ENCODE results near the gene DHRS12.
A peak's percentile ranks its signal among the peaks of the same experiment; 100 is the strongest.

DHRS12 gene

GRCh38 chr13:51764184-51765141 is 39.5 kb downstream of the DHRS12 start:
- TF ChIP-seq, protein P1, sequence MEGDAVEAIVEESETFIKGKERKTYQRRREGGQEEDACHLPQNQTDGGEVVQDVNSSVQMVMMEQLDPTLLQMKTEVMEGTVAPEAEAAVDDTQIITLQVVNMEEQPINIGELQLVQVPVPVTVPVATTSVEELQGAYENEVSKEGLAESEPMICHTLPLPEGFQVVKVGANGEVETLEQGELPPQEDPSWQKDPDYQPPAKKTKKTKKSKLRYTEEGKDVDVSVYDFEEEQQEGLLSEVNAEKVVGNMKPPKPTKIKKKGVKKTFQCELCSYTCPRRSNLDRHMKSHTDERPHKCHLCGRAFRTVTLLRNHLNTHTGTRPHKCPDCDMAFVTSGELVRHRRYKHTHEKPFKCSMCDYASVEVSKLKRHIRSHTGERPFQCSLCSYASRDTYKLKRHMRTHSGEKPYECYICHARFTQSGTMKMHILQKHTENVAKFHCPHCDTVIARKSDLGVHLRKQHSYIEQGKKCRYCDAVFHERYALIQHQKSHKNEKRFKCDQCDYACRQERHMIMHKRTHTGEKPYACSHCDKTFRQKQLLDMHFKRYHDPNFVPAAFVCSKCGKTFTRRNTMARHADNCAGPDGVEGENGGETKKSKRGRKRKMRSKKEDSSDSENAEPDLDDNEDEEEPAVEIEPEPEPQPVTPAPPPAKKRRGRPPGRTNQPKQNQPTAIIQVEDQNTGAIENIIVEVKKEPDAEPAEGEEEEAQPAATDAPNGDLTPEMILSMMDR (IDR thresholded peaks at IDR 0.05; ENCODE audit: unreplicated experiment in 3 of 3), result no peak
- Mint-ChIP-seq H3K27me3 (ENCODE audit: low read depth) (peaks cover 3% of the 10 kb centered on the region), H3K27ac (peak overlapping the region; percentile 61 to 89 (median 62)), H3K36me3 (ENCODE audit: low read depth) (peaks cover 38% of the 10 kb centered on the region), H3K4me1 (peaks cover 36% of the 10 kb centered on the region), H3K4me3 (no peak overlapping the region), H3K9me3 (no peaks in the 10 kb centered on the region)

DNA sequence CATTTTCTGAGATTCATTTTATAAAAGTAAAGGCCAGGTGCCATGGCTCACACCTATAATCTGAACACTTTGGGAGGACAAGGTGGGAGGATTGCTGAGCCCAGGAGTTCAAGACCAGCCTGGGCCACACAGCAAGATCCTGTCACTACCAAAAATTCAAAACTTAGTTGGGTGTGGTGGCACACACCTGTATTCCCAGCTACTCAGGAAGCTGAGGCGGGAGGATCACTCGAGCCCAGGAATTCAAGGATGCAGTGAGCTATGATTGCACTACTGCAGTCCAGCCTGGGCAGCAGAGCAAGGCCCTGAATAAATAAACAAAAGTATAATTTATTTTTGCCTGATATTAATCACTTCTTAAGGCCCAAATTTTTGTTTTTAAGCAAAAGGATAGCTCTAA is 40.5 kb downstream of the DHRS12 start:
- Mint-ChIP-seq H3K27ac (peak overlapping the region in 2 of 3 experiments; percentile 32 to 60), H3K36me3 (ENCODE audit: low read depth) (peaks cover 43% of the 10 kb centered on the region), H3K9me3 (no peaks in the 10 kb centered on the region), H3K27me3 (ENCODE audit: low read depth) (peaks cover 3% of the 10 kb centered on the region), H3K4me1 (peaks cover 36% of the 10 kb centered on the region), H3K4me3 (no peak overlapping the region)
- TF ChIP-seq, protein P1 (IDR thresholded peaks at IDR 0.05; ENCODE audit: unreplicated experiment in 3 of 3), result no peak

GRCh38 chr13:51761643-51762350 is 42.2 kb downstream of the DHRS12 start:
- H3K27me3 Mint-ChIP-seq (ENCODE audit: low read depth), result peaks cover 3% of the 10 kb centered on the region
- peak overlapping the region; percentile 30 to 60 (median 38) for H3K27ac Mint-ChIP-seq
- H3K36me3 Mint-ChIP-seq (ENCODE audit: low read depth), result peaks cover 53% of the 10 kb centered on the region
- no peaks in the 10 kb centered on the region for H3K9me3 Mint-ChIP-seq
- peaks cover 36% of the 10 kb centered on the region for H3K4me1 Mint-ChIP-seq
- TF ChIP-seq, protein P1 (IDR thresholded peaks at IDR 0.05; ENCODE audit: unreplicated experiment in 3 of 3), result no peak
- no peak overlapping the region for H3K4me3 Mint-ChIP-seq

GRCh38 chr13:51760592-51760991 is 43.4 kb downstream of the DHRS12 start:
- H3K4me1 Mint-ChIP-seq, result peaks cover 36% of the 10 kb centered on the region
- TF ChIP-seq, protein P1 (IDR thresholded peaks at IDR 0.05; ENCODE audit: unreplicated experiment in 3 of 3), result no peak
- H3K27ac Mint-ChIP-seq, result no peak overlapping the region
- H3K27me3 Mint-ChIP-seq (ENCODE audit: low read depth), result peaks cover 3% of the 10 kb centered on the region
- no peak overlapping the region for H3K4me3 Mint-ChIP-seq
- H3K36me3 Mint-ChIP-seq (ENCODE audit: low read depth), result peaks cover 51% of the 10 kb centered on the region
- H3K9me3 Mint-ChIP-seq, result no peaks in the 10 kb centered on the region

- Mint-ChIP-seq H3K27me3 (ENCODE audit: low read depth) (peaks cover 3% of the 10 kb centered on the region), H3K9me3 (no peaks in the 10 kb centered on the region), H3K27ac (no peak overlapping the region), H3K4me3 (no peak overlapping the region), H3K36me3 (ENCODE audit: low read depth) (peaks cover 59% of the 10 kb centered on the region), H3K4me1 (peaks cover 25% of the 10 kb centered on the region)
- TF ChIP-seq, protein P1 (IDR thresholded peaks at IDR 0.05; ENCODE audit: unreplicated experiment in 3 of 3), result no peak
Measured at GRCh38 chr13:51759240-51759639, 44.7 kb downstream of the DHRS12 start.
